Mammary epithelial cell (primary cell): ENCODE data around the gene CRYBG2.

Experiments used
- CTCF ChIP-seq, 2 donors: IDR thresholded peaks in 1 of 2; conservative IDR thresholded peaks in 1 of 2; 2 replicates each; pipeline ENCODE4 v1.5.1; 2011 to 2012; ENCODE audit warnings: inconsistent platforms in 2 of 2, low read length in 2 of 2, mild to moderate bottlenecking in 2 of 2, control low read depth in 1 of 2, low read depth in 1 of 2; ENCODE audit not compliant: insufficient read depth in 1 of 2; ENCODE audit errors: extremely low read depth in 1 of 2
- EZH2 ChIP-seq: IDR thresholded peaks from 2 replicates; pipeline ENCODE4 v1.6.1; 2012; ENCODE audit warnings: low read length, inconsistent platforms, borderline replicate concordance

- TF ChIP-seq CTCF (conservative IDR thresholded peaks at IDR 0.05 in 1 of 2, IDR thresholded peaks at IDR 0.05 in 1 of 2; ENCODE audit: extremely low read depth in 1 of 2, insufficient read depth in 1 of 2, low read depth in 1 of 2, low read length in 2 of 2) (no peak), EZH2 (no peak)
Measured at GRCh38 chr1:26350701-26351589, 3.0 kb downstream of the CRYBG2 start.
